Measurements from ENCODE around the gene BCO1. TPM values are rescaled to one million over a fixed set of nuclear protein-coding genes. Genes with fewer than 3 reads are reported as not detected.

Gene BCO1
- total and polyA plus RNA-seq, 11 donors: 0.70 to 0.75 TPM; not detected in 9

DNA sequence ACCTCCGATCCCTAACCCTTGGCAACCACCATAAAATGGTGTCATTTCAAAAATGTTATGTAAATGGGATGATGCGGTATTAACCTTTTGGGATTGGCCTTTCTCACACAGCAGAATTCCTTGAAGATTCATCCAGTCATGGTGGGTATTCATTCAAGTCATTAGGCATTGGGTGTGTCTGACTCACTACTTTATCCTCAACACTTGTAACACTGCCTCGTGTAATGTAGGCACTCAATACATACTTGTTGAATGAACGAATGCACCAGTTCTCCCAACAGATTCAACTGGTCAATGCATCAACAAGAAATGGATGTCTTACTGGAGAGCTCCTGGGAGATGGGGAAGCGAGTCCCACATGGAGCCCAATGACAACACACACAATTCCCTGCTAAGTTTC is 54.4 kb downstream of the BCO1 start:
- intact Hi-C loops (cut with DNase I): no loop called here
- Histone ChIP-seq H3K9me3 (no peaks in the 10 kb centered on the region), H3K4me3 (no peak overlapping the region), H3K27ac (no peak overlapping the region), H3K36me3 (no peaks in the 10 kb centered on the region), H3K4me1 (no peaks in the 10 kb centered on the region), H3K27me3 (no peaks in the 10 kb centered on the region)
- DNase-seq (no peak), ATAC-seq (no peak)
- TF ChIP-seq POLR2A (IDR thresholded peaks at IDR 0.05): no peak
- TF ChIP-seq, protein P1, sequence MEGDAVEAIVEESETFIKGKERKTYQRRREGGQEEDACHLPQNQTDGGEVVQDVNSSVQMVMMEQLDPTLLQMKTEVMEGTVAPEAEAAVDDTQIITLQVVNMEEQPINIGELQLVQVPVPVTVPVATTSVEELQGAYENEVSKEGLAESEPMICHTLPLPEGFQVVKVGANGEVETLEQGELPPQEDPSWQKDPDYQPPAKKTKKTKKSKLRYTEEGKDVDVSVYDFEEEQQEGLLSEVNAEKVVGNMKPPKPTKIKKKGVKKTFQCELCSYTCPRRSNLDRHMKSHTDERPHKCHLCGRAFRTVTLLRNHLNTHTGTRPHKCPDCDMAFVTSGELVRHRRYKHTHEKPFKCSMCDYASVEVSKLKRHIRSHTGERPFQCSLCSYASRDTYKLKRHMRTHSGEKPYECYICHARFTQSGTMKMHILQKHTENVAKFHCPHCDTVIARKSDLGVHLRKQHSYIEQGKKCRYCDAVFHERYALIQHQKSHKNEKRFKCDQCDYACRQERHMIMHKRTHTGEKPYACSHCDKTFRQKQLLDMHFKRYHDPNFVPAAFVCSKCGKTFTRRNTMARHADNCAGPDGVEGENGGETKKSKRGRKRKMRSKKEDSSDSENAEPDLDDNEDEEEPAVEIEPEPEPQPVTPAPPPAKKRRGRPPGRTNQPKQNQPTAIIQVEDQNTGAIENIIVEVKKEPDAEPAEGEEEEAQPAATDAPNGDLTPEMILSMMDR (IDR thresholded peaks at IDR 0.05): no peak
- 87 to 92% (median 89%) methylated on average over 5 of the region's 5 CpGs for WGBS, 4 donors

DNA sequence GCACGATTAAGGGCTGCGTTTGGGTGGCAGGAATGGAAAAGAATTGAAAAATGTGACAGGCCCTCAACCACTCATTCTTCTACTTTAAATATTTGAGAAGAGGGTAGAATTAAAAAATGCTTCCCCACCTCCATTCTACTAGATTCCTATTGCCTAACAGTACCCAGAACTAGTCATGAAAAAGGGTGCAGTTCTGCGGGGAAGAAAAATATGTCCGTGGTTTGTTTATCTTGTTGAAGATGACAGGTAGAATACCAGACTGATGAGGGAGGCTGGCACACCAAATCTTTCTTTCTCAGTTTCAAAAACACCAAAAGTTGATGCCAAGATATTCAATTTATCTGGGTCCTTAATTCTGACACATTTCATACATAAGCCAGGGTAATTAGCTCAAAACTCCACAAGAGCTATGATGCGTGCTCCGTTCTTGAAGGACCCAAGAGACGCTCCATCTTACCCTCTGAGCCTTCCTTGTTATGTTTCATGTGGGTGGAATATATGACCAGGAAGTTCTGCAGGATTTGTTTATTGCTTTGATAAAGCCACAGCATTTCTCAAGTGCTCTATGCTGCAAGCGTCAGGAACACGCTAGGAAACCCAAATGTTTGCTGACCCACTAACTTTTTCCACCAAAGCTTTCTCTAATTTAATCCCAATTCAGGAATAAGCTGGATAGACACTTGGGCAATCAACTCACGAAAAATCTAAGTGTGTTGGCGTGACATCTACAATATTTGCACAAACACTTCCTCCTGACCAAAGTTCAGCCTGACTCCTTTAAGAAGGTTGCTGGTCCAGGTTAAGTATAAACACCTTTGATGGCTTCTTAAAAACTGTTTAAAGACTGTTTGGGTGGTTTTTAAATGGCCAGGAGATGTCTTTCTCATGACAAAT is 55.7 kb downstream of the BCO1 start:
- intact Hi-C loops (cut with DNase I): no loop called here
- TF ChIP-seq, protein P1 (IDR thresholded peaks at IDR 0.05): no peak
- no peak for TF ChIP-seq POLR2A (IDR thresholded peaks at IDR 0.05)
- Histone ChIP-seq H3K27ac (no peak overlapping the region), H3K36me3 (no peaks in the 10 kb centered on the region), H3K4me3 (no peak overlapping the region), H3K4me1 (no peaks in the 10 kb centered on the region), H3K27me3 (no peaks in the 10 kb centered on the region), H3K9me3 (no peaks in the 10 kb centered on the region)
- WGBS, 4 donors: 70 to 78% (median 75%) methylated on average over 11 of the region's 11 CpGs
- no peak for DNase-seq
- ATAC-seq: no peak

DNA sequence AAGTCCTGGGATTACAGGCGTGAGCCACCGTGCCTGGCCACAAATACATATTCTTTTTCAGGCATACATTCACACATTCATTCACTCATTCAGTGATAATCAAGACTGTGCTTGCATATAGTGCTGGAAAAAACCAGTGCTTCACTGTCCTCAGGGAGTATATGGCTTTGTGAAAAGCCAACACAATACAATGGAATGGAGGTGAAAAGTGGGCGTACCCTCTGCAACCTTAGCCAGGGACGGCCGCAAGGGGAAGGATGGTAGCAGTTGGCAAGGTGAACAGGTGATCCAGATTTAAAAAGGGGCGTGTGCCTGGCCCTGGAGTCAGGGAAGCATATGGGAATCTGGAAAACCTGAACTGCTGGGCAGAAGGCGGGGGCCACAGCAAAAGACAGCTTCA is 58.1 kb downstream of the BCO1 start:
- H3K27me3 ChIP-seq: no peaks in the 10 kb centered on the region
- intact Hi-C loops (cut with DNase I): no loop called here
- H3K4me1 ChIP-seq: no peaks in the 10 kb centered on the region
- 70 to 91% (median 81%) methylated on average over 7 of the region's 7 CpGs for WGBS, 4 donors
- no peaks in the 10 kb centered on the region for H3K9me3 ChIP-seq
- TF ChIP-seq, protein P1 (IDR thresholded peaks at IDR 0.05): no peak
- TF ChIP-seq POLR2A (IDR thresholded peaks at IDR 0.05): no peak
- no peaks in the 10 kb centered on the region for H3K36me3 ChIP-seq
- H3K4me3 ChIP-seq: no peak overlapping the region
- ATAC-seq (no peak), DNase-seq (no peak)
- no peak overlapping the region for H3K27ac ChIP-seq

DNA sequence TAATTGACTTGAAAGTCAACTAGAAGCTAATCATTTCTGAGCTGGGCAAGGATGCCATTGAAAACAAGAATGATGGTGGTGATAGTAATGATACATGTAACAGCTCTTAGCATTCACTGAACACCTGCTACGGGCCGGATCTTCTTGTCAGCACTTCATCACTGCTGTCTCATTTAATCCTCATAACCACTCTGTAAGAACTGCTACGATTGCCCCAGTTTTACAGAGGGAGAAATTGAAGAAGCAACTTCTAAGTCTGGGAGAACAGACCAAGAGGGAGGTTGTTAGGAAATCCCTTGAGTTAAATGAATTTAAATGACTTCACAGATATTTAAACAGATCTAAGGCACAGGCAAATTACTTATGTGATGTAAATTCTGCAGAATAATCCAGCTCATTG is 69.3 kb downstream of the BCO1 start:
- Histone ChIP-seq H3K36me3 (no peaks in the 10 kb centered on the region), H3K9me3 (no peaks in the 10 kb centered on the region), H3K27me3 (no peaks in the 10 kb centered on the region), H3K4me3 (no peak overlapping the region), H3K4me1 (peaks cover 0 to 1% (median 0%) of the 10 kb centered on the region in 12 donors), H3K27ac (no peak overlapping the region)
- no peak for TF ChIP-seq POLR2A (IDR thresholded peaks at IDR 0.05)
- TF ChIP-seq, protein P1 (IDR thresholded peaks at IDR 0.05): no peak
- 58 to 83% (median 77%) methylated on average over 3 of the region's 3 CpGs for WGBS, 4 donors
- intact Hi-C loops (cut with DNase I): no loop called here
- DNase-seq: no peak
- no peak for ATAC-seq

Data from heart left ventricle (tissue), 16 donors.